H1 (cell line): ENCODE data around the gene CRYBG3. TPM values are rescaled to one million over a fixed set of nuclear protein-coding genes. Genes with fewer than 3 reads are reported as not detected.

Source experiments
- CTCF ChIA-PET: fragments of 300-600 bp; sonication (Branson Sonifier 250); formaldehyde crosslinking; loops from one replicate; lab custom pipeline; 2021; ENCODE audit not compliant: partially characterized antibody; lab: Charles Lee
- POLR2A ChIA-PET: fragments of 300-600 bp; sonication (Branson Sonifier 250); formaldehyde crosslinking; loops from one replicate; lab custom pipeline; 2021; ENCODE audit warnings: inconsistent platforms; ENCODE audit not compliant: partially characterized antibody; lab: Charles Lee
- DNase-seq, 2 experiments: peaks; one replicate each; pipeline versions ENCODE4 v3.0.0 to v3.0.0-alpha.2; 2010 to 2022; ENCODE audit warnings: low spot score in 2 of 2, low read depth in 1 of 2, mixed read lengths in 1 of 2
- FAIRE-seq: peaks from 2 replicates; lab custom pipeline; 2011; peaks lifted over from hg19 to GRCh38; lab: Jason Lieb, UNC
- H2AFZ ChIP-seq: 2 replicates; pipeline ENCODE4 v1.8.1; 2012; ENCODE audit warnings: low read length, inconsistent platforms
- H2AK5ac ChIP-seq: 2 replicates; pipeline ENCODE4 v1.6.1; 2013; ENCODE audit warnings: low read depth, low read length
- H2BK120ac ChIP-seq: replicated peaks from 2 replicates; pipeline ENCODE3; 2013; ENCODE audit warnings: low read depth, low read length, inconsistent platforms
- H2BK12ac ChIP-seq: 2 replicates; pipeline ENCODE4 v1.6.1; 2013; ENCODE audit warnings: low read depth, low read length
- H2BK15ac ChIP-seq: 2 replicates; pipeline ENCODE4 v1.6.1; 2013; ENCODE audit warnings: low read length
- H2BK20ac ChIP-seq: 2 replicates; pipeline ENCODE4 v1.6.1; 2013; ENCODE audit warnings: low read length
- H2BK5ac ChIP-seq: 2 replicates; pipeline ENCODE4 v1.6.1; 2013; ENCODE audit warnings: low read depth, low read length
- H3K14ac ChIP-seq: 2 replicates; pipeline ENCODE4 v1.6.1; 2013; ENCODE audit warnings: inconsistent platforms; ENCODE audit not compliant: insufficient read length
- H3K18ac ChIP-seq: 2 replicates; pipeline ENCODE4 v1.6.1; 2013; ENCODE audit warnings: low read length; ENCODE audit errors: extremely low read depth
- H3K23ac ChIP-seq: 2 replicates; pipeline ENCODE4 v1.6.1; 2013; ENCODE audit warnings: inconsistent platforms; ENCODE audit not compliant: insufficient read length
- H3K23me2 ChIP-seq: 2 replicates; pipeline ENCODE4 v1.6.1; 2013; ENCODE audit warnings: low read depth, low read length
- H3K27ac ChIP-seq: 2 replicates; pipeline ENCODE4 v1.6.1; 2011; ENCODE audit warnings: low read depth, low read length, inconsistent platforms
- H3K27me3 ChIP-seq, 4 experiments: replicated peaks in 1 of 4; 1 replicate in 1 of 4; 2 replicates in 3 of 4; pipeline versions ENCODE4 v1.6.1 to v1.8.1; 2011 to 2013; ENCODE audit warnings: low read length in 3 of 4, mild to moderate bottlenecking in 3 of 4, inconsistent platforms in 2 of 4, mixed read lengths in 2 of 4, moderate library complexity in 1 of 4; ENCODE audit not compliant: control insufficient read depth in 3 of 4, insufficient read depth in 3 of 4; ENCODE audit errors: extremely low read depth in 1 of 4
- H3K36me3 ChIP-seq, 4 experiments: 2 replicates each; pipeline versions ENCODE4 v1.6.1 to v1.8.1; 2011 to 2013; ENCODE audit warnings: mild to moderate bottlenecking in 4 of 4, low read length in 3 of 4, moderate library complexity in 2 of 4, control low read depth in 1 of 4, inconsistent platforms in 1 of 4; ENCODE audit not compliant: insufficient read depth in 4 of 4, control insufficient read depth in 2 of 4
- H3K4ac ChIP-seq: replicated peaks from 2 replicates; pipeline ENCODE3; 2013; ENCODE audit warnings: low read length, low read depth, mixed read lengths, inconsistent platforms; ENCODE audit not compliant: insufficient read length
- H3K4me1 ChIP-seq, 4 experiments: replicated peaks in 1 of 4; 1 replicate in 1 of 4; 2 replicates in 3 of 4; pipeline versions ENCODE4 v1.6.1 to v1.8.1; 2011 to 2013; ENCODE audit warnings: low read length in 3 of 4, inconsistent platforms in 2 of 4, mixed read lengths in 1 of 4; ENCODE audit not compliant: insufficient read depth in 4 of 4, control insufficient read depth in 3 of 4
- H3K4me2 ChIP-seq, 2 experiments: 2 replicates each; pipeline versions ENCODE4 v1.6.1 to v1.8.1; 2011 to 2013; ENCODE audit warnings: low read depth in 2 of 2, low read length in 2 of 2, control low read depth in 1 of 2, inconsistent platforms in 1 of 2, mild to moderate bottlenecking in 1 of 2; ENCODE audit not compliant: insufficient read depth in 1 of 2
- H3K4me3 ChIP-seq, 4 experiments: fragments of 200-600, 300-600 bp in 1 of 4; sonication (generic), shearing (Covaris generic), sonication (Bioruptor Twin) in 1 of 4; 2 replicates each; pipeline versions ENCODE4 v1.5.1 to v1.8.1; 2011 to 2016; ENCODE audit warnings: low read length in 4 of 4, low read depth in 3 of 4, control low read depth in 2 of 4, inconsistent platforms in 2 of 4, mild to moderate bottlenecking in 2 of 4, mixed read lengths in 1 of 4, moderate library complexity in 1 of 4; ENCODE audit not compliant: insufficient read depth in 2 of 4; ENCODE audit errors: extremely low read depth in 1 of 4
- H3K56ac ChIP-seq: replicated peaks from 2 replicates; pipeline ENCODE3; 2013; ENCODE audit warnings: low read depth, mild to moderate bottlenecking, mixed read lengths, low read length, inconsistent platforms; ENCODE audit not compliant: insufficient read length
- H3K79me1 ChIP-seq: 2 replicates; pipeline ENCODE4 v1.6.1; 2013; ENCODE audit warnings: low read depth, low read length, control low read depth
- H3K79me2 ChIP-seq, 2 experiments: 2 replicates each; pipeline versions ENCODE4 v1.6.1 to v1.8.1; 2012 to 2013; ENCODE audit warnings: low read length in 2 of 2, mild to moderate bottlenecking in 2 of 2, inconsistent platforms in 1 of 2; ENCODE audit not compliant: insufficient read depth in 2 of 2, control insufficient read depth in 1 of 2
- H3K9ac ChIP-seq, 4 experiments: replicated peaks in 1 of 4; 1 replicate in 1 of 4; 2 replicates in 3 of 4; pipeline versions ENCODE4 v1.6.1 to v1.8.1; 2011 to 2013; ENCODE audit warnings: low read depth in 3 of 4, low read length in 3 of 4, control low read depth in 2 of 4, mild to moderate bottlenecking in 2 of 4, moderate library complexity in 2 of 4, inconsistent platforms in 1 of 4; ENCODE audit errors: extremely low read depth in 1 of 4
- H3K9me3 ChIP-seq, 2 experiments: 2 replicates each; pipeline versions ENCODE4 v1.6.1 to v1.8.1; 2012 to 2013; ENCODE audit warnings: mild to moderate bottlenecking in 2 of 2, moderate library complexity in 2 of 2, control low read depth in 1 of 2, inconsistent platforms in 1 of 2, low read depth in 1 of 2, low read length in 1 of 2, mixed read lengths in 1 of 2; ENCODE audit not compliant: insufficient read depth in 2 of 2
- H4K20me1 ChIP-seq, 2 experiments: replicated peaks in 1 of 2; 2 replicates each; pipeline versions ENCODE3 to v1.8.1; 2011 to 2013; ENCODE audit warnings: inconsistent platforms in 2 of 2, low read length in 2 of 2, mild to moderate bottlenecking in 1 of 2; ENCODE audit not compliant: insufficient read depth in 2 of 2, control insufficient read depth in 1 of 2
- H4K5ac ChIP-seq: 2 replicates; pipeline ENCODE4 v1.6.1; 2013; ENCODE audit warnings: low read length, low read depth, mixed read lengths, inconsistent platforms; ENCODE audit not compliant: insufficient read length
- H4K8ac ChIP-seq: 2 replicates; pipeline ENCODE4 v1.8.0; 2013; ENCODE audit warnings: mild to moderate bottlenecking, moderate library complexity, low read length, inconsistent platforms; ENCODE audit not compliant: insufficient read depth; ENCODE audit errors: extremely low read depth
- H4K91ac ChIP-seq: replicated peaks from 2 replicates; pipeline ENCODE3; 2013; ENCODE audit warnings: low read length, mixed read lengths, inconsistent platforms; ENCODE audit not compliant: insufficient read length
- CHD1 ChIP-seq: IDR thresholded peaks from 2 replicates; pipeline ENCODE4 v1.6.1; 2012; ENCODE audit warnings: low read depth, low read length, improper control_type of control experiment
- E2F6 ChIP-seq: IDR thresholded peaks from 2 replicates; pipeline ENCODE4 v1.6.1; 2012; ENCODE audit warnings: inconsistent platforms
- EP300 ChIP-seq, 2 experiments: IDR thresholded peaks; 1 replicate in 1 of 2; 2 replicates in 1 of 2; pipeline ENCODE4 v1.6.1; 2011 to 2012; ENCODE audit warnings: low read depth in 2 of 2, low read length in 2 of 2, mild to moderate bottlenecking in 2 of 2, borderline replicate concordance in 1 of 2, inconsistent platforms in 1 of 2, moderate library complexity in 1 of 2
- MAX ChIP-seq: IDR thresholded peaks from 2 replicates; pipeline ENCODE4 v1.6.1; 2012; ENCODE audit warnings: inconsistent platforms
- PHF8 ChIP-seq: fragments of 200-600 bp; sonication (generic); conservative IDR thresholded peaks from 2 replicates; pipeline ENCODE4 v1.7.1; 2012; ENCODE audit warnings: low read depth, mild to moderate bottlenecking, inconsistent platforms, low read length, moderate library complexity
- POLR2A ChIP-seq, 2 experiments: IDR thresholded peaks; 1 replicate in 1 of 2; 2 replicates in 1 of 2; pipeline ENCODE4 v1.6.1; 2011; ENCODE audit warnings: low read depth in 2 of 2, low read length in 2 of 2, mild to moderate bottlenecking in 2 of 2; ENCODE audit errors: control extremely low read depth in 1 of 2
- SUZ12 ChIP-seq: fragments of 200-600 bp; sonication (generic); IDR thresholded peaks from 2 replicates; pipeline ENCODE4 v1.6.1; 2012; ENCODE audit warnings: mild to moderate bottlenecking, inconsistent platforms, low read length, moderate library complexity, mixed read lengths
- YY1 ChIP-seq: IDR thresholded peaks from 2 replicates; pipeline ENCODE4 v1.6.1; 2011; ENCODE audit warnings: low read depth, mild to moderate bottlenecking, low read length
- WGBS, 2 experiments: shearing (Covaris generic) in 1 of 2; methylation state at CpG; one replicate each; pipeline versions ENCODE4 v1.1.6 to v1.1.7; 2013 to 2015; ENCODE audit warnings: low lambda C conversion rate in 2 of 2, mixed read lengths in 2 of 2, inconsistent platforms in 1 of 2, low coverage in 1 of 2, missing lambda C conversion rate in 1 of 2; ENCODE audit not compliant: insufficient replicate concordance in 2 of 2, insufficient coverage in 1 of 2, insufficient read length in 1 of 2; ENCODE audit errors: extremely low coverage in 1 of 2, missing lambda C conversion rate in 1 of 2; 5-methylcytosine and 5-hydroxymethylcytosine counted together
- polyA plus RNA-seq, 7 experiments: library from polyadenylated mRNA; depleted of rRNA in 3 of 7; stranded (reverse) in 5 of 7; unstranded in 2 of 7; fragments of >200 nt in 5 of 7; fragments of 200-250 nt in 2 of 7; gene quantifications; 1 replicate in 5 of 7; 2 replicates in 1 of 7; 4 replicates in 1 of 7; pipeline versions ENCODE4 v1.2.1 to v1.2.3, GENCODE V29; 2011 to 2013; ENCODE audit warnings: missing spikeins in 2 of 7, mixed read lengths in 2 of 7
- total RNA-seq: library from RNA; stranded (reverse); fragmentation: NEBNext Ultra II Directional; extraction: Animal tissue kit (Norgen Biotek cat#: 25700); gene quantifications from 2 replicates; pipeline ENCODE4 v1.2.1, GENCODE V29; 2021

Gene CRYBG3
- total and polyA plus RNA-seq, 2 of the 8 experiments (the other 6 are each of a cell fraction or from before 2014, with no cell fraction given), result 2.1 to 8.0 TPM

- Histone ChIP-seq H3K4me1 (no peaks in the 10 kb centered on the region), H3K23me2 (peaks cover 3% of the 10 kb centered on the region), H2AFZ (peak overlapping the region; percentile 95; the same call in 1 of the 2 replicates), H4K91ac (no peak overlapping the region), H4K8ac (no peak overlapping the region), H3K56ac (no peak overlapping the region), H3K27ac (no peak overlapping the region), H2BK20ac (no peak overlapping the region), H3K23ac (no peak overlapping the region), H3K27me3 (peaks cover 0 to 22% (median 9%) of the 10 kb centered on the region in 4 experiments; a peak in 5 of 7 replicates), H4K20me1 (peaks cover 0 to 1% of the 10 kb centered on the region in 2 experiments), H3K36me3 (no peaks in the 10 kb centered on the region), H3K9me3 (no peaks in the 10 kb centered on the region), H2BK120ac (no peak overlapping the region), H2AK5ac (no peak overlapping the region), H2BK12ac (no peak overlapping the region), H4K5ac (no peak overlapping the region), H3K14ac (no peak overlapping the region)
- POLR2A ChIA-PET, result interaction anchor here (0.9 to 1.4 kb wide), 2 partner anchors 11 to 19 kb away, joined by 3 to 4 read pairs; no protein-coding TSS in a partner anchor
- WGBS, 2 experiments, result 82% methylated on average over 5 of the region's 5 CpGs; no CpG with 5 or more reads in 1 of the 2 experiments
- DNase-seq (no peak), FAIRE-seq (no peak)
- no peak for TF ChIP-seq MAX
- TF ChIP-seq CHD1, result no peak
- TF ChIP-seq POLR2A (IDR thresholded peaks at IDR 0.05; ENCODE audit: control extremely low read depth in 1 of 2, low read depth in 2 of 2, low read length in 2 of 2), result no peak
- TF ChIP-seq PHF8, result no peak
- TF ChIP-seq E2F6, result no peak
- no peak for TF ChIP-seq SUZ12
- no peak for TF ChIP-seq EP300 (IDR thresholded peaks at IDR 0.05; ENCODE audit: borderline replicate concordance in 1 of 2, low read depth in 2 of 2, low read length in 2 of 2)
- TF ChIP-seq YY1, result no peak
- TF ChIP-seq, all 59 proteins: peak for 0
- Histone ChIP-seq H2BK5ac (no peak overlapping the region), H3K4ac (no peak overlapping the region), H3K9ac (no peak overlapping the region), H3K4me3 (peak overlapping the region in 2 of 4 experiments; percentile 81 to 88; a peak in 6 of 8 replicates), H3K79me1 (no peaks in the 10 kb centered on the region), H2BK15ac (no peak overlapping the region), H3K4me2 (peak overlapping the region; percentile 53 to 90; a peak in 3 of 4 replicates), H3K18ac (no peak overlapping the region), H3K79me2 (0 out of 4 replicates have a peak, but pooled peaks cover 0 to 9% of the 10 kb centered on the region in 2 experiments)
- CTCF ChIA-PET, result interaction anchor here (0.8 to 2.3 kb wide), 9 partner anchors 27 to 206 kb away, joined by 3 to 9 read pairs (median 3); partner anchors contain the start of gene ARL6
Observed at GRCh38 chr3:97820780-97821179, 1.0 kb upstream of the CRYBG3 start.
